GM10266 (cell line): ENCODE results near the gene CTLA4.

ENCODE experiments used
- DNase-seq: peaks from one replicate; pipeline ENCODE4 v3.0.0; 2012; ENCODE audit errors: extremely low spot score
- TF ChIP-seq, protein P1 (sequence below): IDR thresholded peaks from 2 replicates; pipeline ENCODE4 v1.5.1; 2012; ENCODE audit warnings: mild to moderate bottlenecking, low read depth; ENCODE audit not compliant: control insufficient read depth, insufficient read depth; ENCODE audit errors: missing control alignments

The CTLA4 gene

GRCh38 chr2:203870481-203870880, 2.9 kb downstream of the CTLA4 start:
- no peak for DNase-seq
- TF ChIP-seq, protein P1, sequence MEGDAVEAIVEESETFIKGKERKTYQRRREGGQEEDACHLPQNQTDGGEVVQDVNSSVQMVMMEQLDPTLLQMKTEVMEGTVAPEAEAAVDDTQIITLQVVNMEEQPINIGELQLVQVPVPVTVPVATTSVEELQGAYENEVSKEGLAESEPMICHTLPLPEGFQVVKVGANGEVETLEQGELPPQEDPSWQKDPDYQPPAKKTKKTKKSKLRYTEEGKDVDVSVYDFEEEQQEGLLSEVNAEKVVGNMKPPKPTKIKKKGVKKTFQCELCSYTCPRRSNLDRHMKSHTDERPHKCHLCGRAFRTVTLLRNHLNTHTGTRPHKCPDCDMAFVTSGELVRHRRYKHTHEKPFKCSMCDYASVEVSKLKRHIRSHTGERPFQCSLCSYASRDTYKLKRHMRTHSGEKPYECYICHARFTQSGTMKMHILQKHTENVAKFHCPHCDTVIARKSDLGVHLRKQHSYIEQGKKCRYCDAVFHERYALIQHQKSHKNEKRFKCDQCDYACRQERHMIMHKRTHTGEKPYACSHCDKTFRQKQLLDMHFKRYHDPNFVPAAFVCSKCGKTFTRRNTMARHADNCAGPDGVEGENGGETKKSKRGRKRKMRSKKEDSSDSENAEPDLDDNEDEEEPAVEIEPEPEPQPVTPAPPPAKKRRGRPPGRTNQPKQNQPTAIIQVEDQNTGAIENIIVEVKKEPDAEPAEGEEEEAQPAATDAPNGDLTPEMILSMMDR: no peak

DNA sequence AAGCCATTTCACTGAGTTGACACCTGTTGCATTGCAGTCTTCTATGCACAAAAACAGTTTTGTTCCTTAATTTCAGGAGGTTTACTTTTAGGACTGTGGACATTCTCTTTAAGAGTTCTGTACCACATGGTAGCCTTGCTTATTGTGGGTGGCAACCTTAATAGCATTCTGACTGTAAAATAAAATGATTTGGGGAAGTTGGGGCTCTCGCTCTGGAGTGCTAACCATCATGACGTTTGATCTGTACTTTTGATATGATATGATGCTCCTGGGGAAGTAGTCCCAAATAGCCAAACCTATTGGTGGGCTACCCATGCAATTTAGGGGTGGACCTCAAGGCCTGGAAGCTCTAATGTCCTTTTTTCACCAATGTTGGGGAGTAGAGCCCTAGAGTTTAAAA, 3.4 kb downstream of the CTLA4 start:
- TF ChIP-seq, protein P1: no peak
- no peak for DNase-seq

- DNase-seq: peak; percentile 35
- TF ChIP-seq, protein P1: no peak
These were observed 3.9 kb downstream of the CTLA4 start for GRCh38 chr2:203871371-203871983.

DNA sequence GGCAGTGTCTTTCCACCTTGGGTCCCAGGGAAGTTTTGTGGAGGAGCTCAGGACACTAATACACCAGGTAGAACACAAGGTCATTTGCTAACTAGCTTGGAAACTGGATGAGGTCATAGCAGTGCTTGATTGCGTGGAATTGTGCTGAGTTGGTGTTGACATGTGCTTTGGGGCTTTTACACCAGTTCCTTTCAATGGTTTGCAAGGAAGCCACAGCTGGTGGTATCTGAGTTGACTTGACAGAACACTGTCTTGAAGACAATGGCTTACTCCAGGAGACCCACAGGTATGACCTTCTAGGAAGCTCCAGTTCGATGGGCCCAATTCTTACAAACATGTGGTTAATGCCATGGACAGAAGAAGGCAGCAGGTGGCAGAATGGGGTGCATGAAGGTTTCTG, 5.9 kb downstream of the CTLA4 start:
- TF ChIP-seq, protein P1: no peak
- DNase-seq: no peak

DNA sequence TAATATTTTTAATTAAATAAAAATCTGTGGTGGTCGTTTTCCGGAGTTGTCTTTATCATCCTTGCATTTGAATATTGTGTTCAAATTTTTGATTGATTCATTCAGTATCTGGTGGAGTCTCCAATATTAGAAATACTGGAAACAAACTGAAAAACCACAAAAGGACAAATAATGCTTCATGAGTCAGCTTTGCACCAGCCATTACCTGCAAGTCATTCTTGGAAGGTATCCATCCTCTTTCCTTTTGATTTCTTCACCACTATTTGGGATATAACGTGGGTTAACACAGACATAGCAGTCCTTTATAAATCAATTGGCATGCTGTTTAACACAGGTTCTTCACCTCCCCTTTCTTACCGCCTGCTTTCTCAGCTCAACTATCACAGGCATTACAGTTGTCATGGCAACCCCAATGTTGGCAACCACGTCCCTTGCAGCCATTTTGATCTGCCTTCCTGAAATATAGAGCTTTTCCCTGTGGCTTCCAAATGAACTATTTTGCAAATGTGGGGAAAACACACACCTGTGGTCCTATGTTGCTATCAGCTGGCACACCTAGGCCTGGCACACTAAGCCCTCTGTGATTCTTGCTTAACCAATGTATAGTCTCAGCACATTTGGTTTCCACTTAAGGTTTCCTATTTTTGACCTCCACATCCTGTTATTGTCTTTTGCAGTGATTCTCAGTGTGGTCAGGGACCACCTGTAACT, 6.5 kb downstream of the CTLA4 start:
- TF ChIP-seq, protein P1: no peak
- DNase-seq: no peak

DNA sequence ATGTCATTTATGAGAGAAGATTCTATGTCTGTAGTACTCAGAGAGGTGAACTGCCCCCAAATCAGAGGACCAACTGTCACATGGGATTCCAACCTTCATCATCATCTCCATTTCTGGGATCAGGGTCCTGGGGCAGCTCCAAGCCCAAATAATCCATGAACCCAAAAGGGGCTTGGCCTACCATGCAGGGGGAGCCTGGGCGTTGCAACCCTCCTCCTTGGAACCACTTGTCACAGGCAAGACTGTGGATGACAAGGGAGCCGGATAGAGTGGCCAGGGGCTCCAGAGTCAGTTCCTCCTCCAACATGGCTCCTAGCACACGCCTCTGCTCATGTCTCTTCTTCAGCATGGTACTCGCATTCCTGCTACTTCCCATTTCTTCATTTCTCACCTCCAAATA, 7.9 kb downstream of the CTLA4 start:
- DNase-seq: no peak
- TF ChIP-seq, protein P1: no peak

- TF ChIP-seq, protein P1: no peak
- no peak for DNase-seq
These were observed 8.8 kb downstream of the CTLA4 start for GRCh38 chr2:203876328-203876727.
